Upper lobe of left lung (tissue), 4 donors: ENCODE data around the gene LIMCH1.

ENCODE experiments used
- EP300 ChIP-seq, 4 donors: sonication (generic); formaldehyde crosslinking; IDR thresholded peaks; one replicate each; pipeline ENCODE4 v1.5.1; 2017; ENCODE audit warnings: antibody characterized with exemption in 4 of 4, control low read depth in 2 of 4
- POLR2AphosphoS5 ChIP-seq, 2 donors: sonication (generic); formaldehyde crosslinking; IDR thresholded peaks; one replicate each; pipeline ENCODE4 v1.5.1; 2017; ENCODE audit warnings: antibody characterized with exemption in 2 of 2
- TF ChIP-seq, protein P1 (sequence below), 6 experiments: fragments of 450-650 bp in 4 of 6; fragments of 200-600 bp in 2 of 6; sonication (generic) in 2 of 6; IDR thresholded peaks; one replicate each; pipeline ENCODE4 v1.5.1; 2016 to 2019; ENCODE audit warnings: antibody characterized with exemption in 6 of 6

DNA sequence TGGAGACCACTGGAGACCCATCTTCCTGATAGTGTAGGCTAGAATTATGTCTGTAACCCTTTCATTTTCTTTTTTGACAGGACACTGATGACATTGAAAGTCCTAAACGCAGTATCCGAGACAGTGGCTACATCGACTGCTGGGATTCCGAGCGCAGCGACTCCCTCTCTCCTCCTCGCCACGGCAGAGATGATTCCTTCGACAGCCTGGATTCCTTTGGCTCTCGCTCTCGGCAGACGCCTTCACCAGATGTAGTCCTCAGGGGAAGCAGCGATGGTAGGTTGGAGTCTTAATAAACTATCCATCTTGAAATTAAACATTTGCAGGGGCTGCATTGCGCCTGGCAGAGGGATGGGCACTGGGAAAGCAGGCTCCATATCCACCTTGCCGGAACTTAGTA lies 75.4 kb downstream of the LIMCH1 start:
- TF ChIP-seq, protein P1, sequence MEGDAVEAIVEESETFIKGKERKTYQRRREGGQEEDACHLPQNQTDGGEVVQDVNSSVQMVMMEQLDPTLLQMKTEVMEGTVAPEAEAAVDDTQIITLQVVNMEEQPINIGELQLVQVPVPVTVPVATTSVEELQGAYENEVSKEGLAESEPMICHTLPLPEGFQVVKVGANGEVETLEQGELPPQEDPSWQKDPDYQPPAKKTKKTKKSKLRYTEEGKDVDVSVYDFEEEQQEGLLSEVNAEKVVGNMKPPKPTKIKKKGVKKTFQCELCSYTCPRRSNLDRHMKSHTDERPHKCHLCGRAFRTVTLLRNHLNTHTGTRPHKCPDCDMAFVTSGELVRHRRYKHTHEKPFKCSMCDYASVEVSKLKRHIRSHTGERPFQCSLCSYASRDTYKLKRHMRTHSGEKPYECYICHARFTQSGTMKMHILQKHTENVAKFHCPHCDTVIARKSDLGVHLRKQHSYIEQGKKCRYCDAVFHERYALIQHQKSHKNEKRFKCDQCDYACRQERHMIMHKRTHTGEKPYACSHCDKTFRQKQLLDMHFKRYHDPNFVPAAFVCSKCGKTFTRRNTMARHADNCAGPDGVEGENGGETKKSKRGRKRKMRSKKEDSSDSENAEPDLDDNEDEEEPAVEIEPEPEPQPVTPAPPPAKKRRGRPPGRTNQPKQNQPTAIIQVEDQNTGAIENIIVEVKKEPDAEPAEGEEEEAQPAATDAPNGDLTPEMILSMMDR (IDR thresholded peaks at IDR 0.05): no peak
- TF ChIP-seq EP300 (IDR thresholded peaks at IDR 0.05): no peak
- TF ChIP-seq POLR2AphosphoS5 (IDR thresholded peaks at IDR 0.05): no peak
